ENCODE results near the gene NLGN1.

The NLGN1 gene

GRCh38 chr3:173957646-173958045, 560.1 kb downstream of the NLGN1 start:
- no peak for DNase-seq (ENCODE audit: low spot score)
- Histone ChIP-seq H3K27ac (ENCODE audit: poor library complexity, severe bottlenecking) (no peak overlapping the region), H3K4me3 (ENCODE audit: severe bottlenecking) (no peak overlapping the region), H3K9me3 (ENCODE audit: severe bottlenecking) (no peaks in the 10 kb centered on the region), H3K36me3 (ENCODE audit: low read depth) (no peaks in the 10 kb centered on the region), H3K4me1 (ENCODE audit: insufficient read depth, poor library complexity, severe bottlenecking) (no peaks in the 10 kb centered on the region), H3K27me3 (ENCODE audit: insufficient read depth, poor library complexity, severe bottlenecking) (no peaks in the 10 kb centered on the region)
- no peak for TF ChIP-seq CTCF (IDR thresholded peaks at IDR 0.05; ENCODE audit: poor library complexity, severe bottlenecking)
- ATAC-seq (ENCODE audit: low read depth), result 0 out of 3 replicates have a peak, but pooled peaks have one; percentile 17

- Histone ChIP-seq H3K9me3 (ENCODE audit: severe bottlenecking) (no peaks in the 10 kb centered on the region), H3K27ac (ENCODE audit: poor library complexity, severe bottlenecking) (no peak overlapping the region), H3K4me3 (ENCODE audit: severe bottlenecking) (no peak overlapping the region), H3K27me3 (ENCODE audit: insufficient read depth, poor library complexity, severe bottlenecking) (no peaks in the 10 kb centered on the region), H3K4me1 (ENCODE audit: insufficient read depth, poor library complexity, severe bottlenecking) (no peaks in the 10 kb centered on the region), H3K36me3 (ENCODE audit: low read depth) (no peaks in the 10 kb centered on the region)
- no peak for TF ChIP-seq CTCF (IDR thresholded peaks at IDR 0.05; ENCODE audit: poor library complexity, severe bottlenecking)
- DNase-seq (ENCODE audit: low spot score) (peak; percentile 29), ATAC-seq (ENCODE audit: low read depth) (no peak)
Measured at GRCh38 chr3:173958805-173959204, 561.3 kb downstream of the NLGN1 start.

- ATAC-seq (ENCODE audit: low read depth) (no peak), DNase-seq (ENCODE audit: low spot score) (no peak)
- no peak for TF ChIP-seq CTCF (IDR thresholded peaks at IDR 0.05; ENCODE audit: poor library complexity, severe bottlenecking)
- Histone ChIP-seq H3K36me3 (ENCODE audit: low read depth) (no peaks in the 10 kb centered on the region), H3K27ac (ENCODE audit: poor library complexity, severe bottlenecking) (no peak overlapping the region), H3K4me1 (ENCODE audit: insufficient read depth, poor library complexity, severe bottlenecking) (no peaks in the 10 kb centered on the region), H3K9me3 (ENCODE audit: severe bottlenecking) (no peaks in the 10 kb centered on the region), H3K4me3 (ENCODE audit: severe bottlenecking) (no peak overlapping the region), H3K27me3 (ENCODE audit: insufficient read depth, poor library complexity, severe bottlenecking) (no peaks in the 10 kb centered on the region)
Measured at GRCh38 chr3:173970281-173970680, 572.7 kb downstream of the NLGN1 start.

- TF ChIP-seq CTCF (IDR thresholded peaks at IDR 0.05; ENCODE audit: poor library complexity, severe bottlenecking), result no peak
- Histone ChIP-seq H3K9me3 (ENCODE audit: severe bottlenecking) (no peaks in the 10 kb centered on the region), H3K36me3 (ENCODE audit: low read depth) (no peaks in the 10 kb centered on the region), H3K27ac (ENCODE audit: poor library complexity, severe bottlenecking) (no peak overlapping the region), H3K4me1 (ENCODE audit: insufficient read depth, poor library complexity, severe bottlenecking) (no peaks in the 10 kb centered on the region), H3K27me3 (ENCODE audit: insufficient read depth, poor library complexity, severe bottlenecking) (no peaks in the 10 kb centered on the region), H3K4me3 (ENCODE audit: severe bottlenecking) (no peak overlapping the region)
- ATAC-seq (ENCODE audit: low read depth) (no peak), DNase-seq (ENCODE audit: low spot score) (no peak)
Measured at GRCh38 chr3:173976281-173976680, 578.7 kb downstream of the NLGN1 start.

- H3K27ac ChIP-seq (ENCODE audit: poor library complexity, severe bottlenecking), result no peak overlapping the region
- ATAC-seq (ENCODE audit: low read depth), result 0 out of 3 replicates have a peak, but pooled peaks have one; percentile 17
- DNase-seq (ENCODE audit: low spot score), result no peak
- H3K9me3 ChIP-seq (ENCODE audit: severe bottlenecking), result no peaks in the 10 kb centered on the region
- no peak for TF ChIP-seq CTCF (IDR thresholded peaks at IDR 0.05; ENCODE audit: poor library complexity, severe bottlenecking)
- H3K4me1 ChIP-seq (ENCODE audit: insufficient read depth, poor library complexity, severe bottlenecking), result no peaks in the 10 kb centered on the region
- H3K4me3 ChIP-seq (ENCODE audit: severe bottlenecking), result no peak overlapping the region
- H3K27me3 ChIP-seq (ENCODE audit: insufficient read depth, poor library complexity, severe bottlenecking), result no peaks in the 10 kb centered on the region
- H3K36me3 ChIP-seq (ENCODE audit: low read depth), result no peaks in the 10 kb centered on the region
Measured at GRCh38 chr3:173977747-173978146, 580.2 kb downstream of the NLGN1 start.

Measured in RWPE2 (cell line).